CD4-positive, alpha-beta memory T cell (primary cell): ENCODE results near the gene EDEM1. TPM values are rescaled to one million over a fixed set of nuclear protein-coding genes. Genes with fewer than 3 reads are reported as not detected.
"Not testable (repeated sequence)": the region's sequence is repeated elsewhere in the genome, so short reads cannot be mapped to it uniquely, and the experiment has no call there.

Experiments used
- CTCF ChIA-PET: fragments of 350-600 bp; sonication (Branson Sonifier 250); formaldehyde crosslinking; loops from one replicate; lab custom pipeline; 2021; ENCODE audit warnings: inconsistent platforms; ENCODE audit not compliant: partially characterized antibody; lab: Charles Lee
- POLR2A ChIA-PET: fragments of 350-600 bp; sonication (Branson Sonifier 250); formaldehyde crosslinking; loops from one replicate; lab custom pipeline; 2021; ENCODE audit not compliant: partially characterized antibody; lab: Charles Lee
- DNase-seq, 5 donors: peaks; one replicate each; pipeline versions ENCODE4 v3.0.0 to v3.0.0-alpha.2; 2020 to 2022; ENCODE audit warnings: mixed read lengths in 1 of 5
- H3K27ac ChIP-seq: one replicate; pipeline ENCODE4 v1.7.0; 2013; ENCODE audit warnings: low read depth, low read length
- H3K27me3 ChIP-seq: 2 replicates; pipeline ENCODE4 v1.7.0; 2013; ENCODE audit warnings: mild to moderate bottlenecking, low read length, moderate library complexity; ENCODE audit not compliant: insufficient read depth
- H3K36me3 ChIP-seq: 2 replicates; pipeline ENCODE4 v1.7.0; 2013; ENCODE audit warnings: mild to moderate bottlenecking, low read length, moderate library complexity; ENCODE audit not compliant: insufficient read depth
- H3K4me1 ChIP-seq: 2 replicates; pipeline ENCODE4 v1.7.0; 2013; ENCODE audit warnings: mild to moderate bottlenecking, low read length, moderate library complexity; ENCODE audit not compliant: insufficient read depth
- H3K4me3 ChIP-seq, 2 donors: one replicate each; pipeline ENCODE4 v1.7.0; 2013; ENCODE audit warnings: low read length in 2 of 2, mild to moderate bottlenecking in 1 of 2
- H3K9me3 ChIP-seq, 2 donors: one replicate each; pipeline ENCODE4 v1.7.0; 2013; ENCODE audit warnings: low read length in 2 of 2, control low read depth in 1 of 2; ENCODE audit not compliant: control insufficient read depth in 1 of 2
- H3K27ac Mint-ChIP-seq, 7 donors: one replicate each; pipeline ENCODE4 v1.8.0; 2020 to 2021; ENCODE audit warnings: mixed read lengths in 7 of 7, mild to moderate bottlenecking in 6 of 7, inconsistent platforms in 3 of 7, moderate library complexity in 3 of 7
- H3K27me3 Mint-ChIP-seq, 2 donors: one replicate each; pipeline ENCODE4 v1.8.0; 2020 to 2021; ENCODE audit warnings: mixed read lengths in 2 of 2
- H3K36me3 Mint-ChIP-seq, 2 donors: one replicate each; pipeline ENCODE4 v1.8.0; 2020 to 2021; ENCODE audit warnings: mixed read lengths in 2 of 2, inconsistent platforms in 1 of 2, mild to moderate bottlenecking in 1 of 2
- H3K4me1 Mint-ChIP-seq, 4 donors: one replicate each; pipeline ENCODE4 v1.8.0; 2020 to 2021; ENCODE audit warnings: mixed read lengths in 4 of 4, mild to moderate bottlenecking in 1 of 4
- H3K4me3 Mint-ChIP-seq, 8 donors: one replicate each; pipeline ENCODE4 v1.8.0; 2020 to 2021; ENCODE audit warnings: mixed read lengths in 8 of 8, mild to moderate bottlenecking in 7 of 8, moderate library complexity in 6 of 8, inconsistent platforms in 3 of 8
- H3K9me3 Mint-ChIP-seq, 8 donors: one replicate each; pipeline ENCODE4 v1.8.0; 2020 to 2021; ENCODE audit warnings: mixed read lengths in 8 of 8, mild to moderate bottlenecking in 5 of 8, inconsistent platforms in 3 of 8, moderate library complexity in 1 of 8
- intact Hi-C: fragments of 100-400 bp; cut with micrococcal nuclease; formaldehyde crosslinking; loops from one replicate; pipeline ENCODE4 v1.15.1; 2023
- polyA plus RNA-seq, 2 donors: library from polyadenylated mRNA; unstranded; fragments of 300-500 nt; fragmentation: Illumina TruSeq; gene quantifications; one replicate each; pipeline ENCODE4 v1.2.3, GENCODE V29; 2021
- total RNA-seq, 2 experiments: library from RNA; stranded (reverse); gene quantifications; one replicate each; pipeline ENCODE4 v1.2.3, GENCODE V29; 2021

The EDEM1 gene
- total and polyA plus RNA-seq, 4 experiments from 2014 or later, result 42.4 to 153 (median 99.4) TPM

GRCh38 chr3:5144316-5144994 is 43.1 kb upstream of the EDEM1 start:
- no peaks in the 10 kb centered on the region for H3K36me3 ChIP-seq
- no peak overlapping the region for H3K27ac ChIP-seq
- Mint-ChIP-seq H3K4me3 (no peak overlapping the region), H3K9me3 (peaks cover 0 to 31% (median 17%) of the 10 kb centered on the region in 8 donors), H3K4me1 (peaks cover 40 to 88% (median 69%) of the 10 kb centered on the region in 4 donors), H3K27me3 (no peaks in the 10 kb centered on the region), H3K36me3 (peaks cover 69 to 71% of the 10 kb centered on the region in 2 donors), H3K27ac (peak overlapping the region in 1 of 7 donors; percentile 28)
- CTCF ChIA-PET, result interaction anchor here (1.1 to 1.2 kb wide), 2 partner anchors 10 to 88 kb away, joined by 3 read pairs; no protein-coding TSS in a partner anchor
- POLR2A ChIA-PET, result no interaction called here
- intact Hi-C loops, result no loop called here
- peaks cover 31% of the 10 kb centered on the region for H3K4me1 ChIP-seq
- H3K4me3 ChIP-seq, result no peak overlapping the region
- no peaks in the 10 kb centered on the region for H3K27me3 ChIP-seq
- DNase-seq, result no peak
- no peaks in the 10 kb centered on the region for H3K9me3 ChIP-seq

- POLR2A ChIA-PET, result no interaction called here
- no peak overlapping the region for H3K4me3 ChIP-seq
- peaks cover 40 to 88% (median 69%) of the 10 kb centered on the region in 4 donors for H3K4me1 Mint-ChIP-seq
- H3K9me3 Mint-ChIP-seq, result peaks cover 0 to 31% (median 17%) of the 10 kb centered on the region in 8 donors
- peaks cover 70 to 74% of the 10 kb centered on the region in 2 donors for H3K36me3 Mint-ChIP-seq
- no peaks in the 10 kb centered on the region for H3K27me3 Mint-ChIP-seq
- DNase-seq, result no peak
- H3K9me3 ChIP-seq, result no peaks in the 10 kb centered on the region
- intact Hi-C loops, result no loop called here
- H3K27ac ChIP-seq, result no peak overlapping the region
- CTCF ChIA-PET, result interaction anchor here (1.1 to 1.2 kb wide), 2 partner anchors 10 to 88 kb away, joined by 3 read pairs; no protein-coding TSS in a partner anchor
- no peaks in the 10 kb centered on the region for H3K36me3 ChIP-seq
- H3K4me3 Mint-ChIP-seq, result no peak overlapping the region
- H3K27ac Mint-ChIP-seq, result peak overlapping the region in 1 of 7 donors; percentile 28
- peaks cover 24% of the 10 kb centered on the region for H3K4me1 ChIP-seq
- H3K27me3 ChIP-seq, result no peaks in the 10 kb centered on the region
Observed at GRCh38 chr3:5145120-5145519, 42.4 kb upstream of the EDEM1 start.

- H3K27ac ChIP-seq, H3K4me3 ChIP-seq, CTCF ChIA-PET, H3K27ac Mint-ChIP-seq, H3K27me3 Mint-ChIP-seq, intact Hi-C loops, H3K4me3 Mint-ChIP-seq, DNase-seq, H3K27me3 ChIP-seq, H3K36me3 ChIP-seq, H3K9me3 ChIP-seq, POLR2A ChIA-PET: not testable (repeated sequence)
- Mint-ChIP-seq H3K9me3 (peaks cover 0 to 31% (median 17%) of the 10 kb centered on the region in 8 donors), H3K4me1 (peaks cover 33 to 82% (median 63%) of the 10 kb centered on the region in 4 donors), H3K36me3 (peaks cover 64 to 75% of the 10 kb centered on the region in 2 donors)
- H3K4me1 ChIP-seq, result peaks cover 23% of the 10 kb centered on the region
Observed at GRCh38 chr3:5147152-5147551, 40.4 kb upstream of the EDEM1 start.

- peaks cover 39 to 81% (median 66%) of the 10 kb centered on the region in 4 donors for H3K4me1 Mint-ChIP-seq
- Histone ChIP-seq H3K27me3 (no peaks in the 10 kb centered on the region), H3K4me3 (no peak overlapping the region), H3K9me3 (no peaks in the 10 kb centered on the region), H3K27ac (no peak overlapping the region), H3K36me3 (no peaks in the 10 kb centered on the region), H3K4me1 (peaks cover 18% of the 10 kb centered on the region)
- CTCF ChIA-PET, result interaction anchor here (1.2 kb wide), 1 partner anchor 12 kb away, joined by 5 read pairs; no protein-coding TSS in a partner anchor
- POLR2A ChIA-PET, result no interaction called here
- peak overlapping the region in 3 of 7 donors; percentile 4 to 71 (median 66) for H3K27ac Mint-ChIP-seq
- intact Hi-C loops, result no loop called here
- no peak for DNase-seq
- no peaks in the 10 kb centered on the region for H3K27me3 Mint-ChIP-seq
- peaks cover 49 to 70% of the 10 kb centered on the region in 2 donors for H3K36me3 Mint-ChIP-seq
- H3K9me3 Mint-ChIP-seq, result peaks cover 0 to 28% (median 17%) of the 10 kb centered on the region in 8 donors
- peak overlapping the region in 1 of 8 donors; percentile 37 for H3K4me3 Mint-ChIP-seq
Observed at GRCh38 chr3:5149306-5149880, 38.1 kb upstream of the EDEM1 start.

- H3K36me3 ChIP-seq, result no peaks in the 10 kb centered on the region
- no peaks in the 10 kb centered on the region for H3K27me3 ChIP-seq
- DNase-seq, result no peak
- ChIA-PET CTCF (interaction anchor here (1.0 kb wide), 2 partner anchors 15 to 82 kb away, joined by 3 to 4 read pairs; no protein-coding TSS in a partner anchor), POLR2A (no interaction called here)
- no peak overlapping the region for H3K27ac ChIP-seq
- no peaks in the 10 kb centered on the region for H3K27me3 Mint-ChIP-seq
- no peaks in the 10 kb centered on the region for H3K9me3 ChIP-seq
- no peak overlapping the region for H3K4me3 Mint-ChIP-seq
- H3K27ac Mint-ChIP-seq, result peak overlapping the region in 2 of 7 donors; percentile 3 to 68
- H3K9me3 Mint-ChIP-seq, result peaks cover 0 to 14% (median 8%) of the 10 kb centered on the region in 8 donors
- peaks cover 29 to 51% of the 10 kb centered on the region in 2 donors for H3K36me3 Mint-ChIP-seq
- H3K4me3 ChIP-seq, result no peak overlapping the region
- H3K4me1 Mint-ChIP-seq, result peaks cover 48 to 84% (median 69%) of the 10 kb centered on the region in 4 donors
- intact Hi-C loops, result no loop called here
- peaks cover 22% of the 10 kb centered on the region for H3K4me1 ChIP-seq
Observed at GRCh38 chr3:5151586-5151985, 35.9 kb upstream of the EDEM1 start.

GRCh38 chr3:5153074-5153473 is 34.4 kb upstream of the EDEM1 start:
- no peaks in the 10 kb centered on the region for H3K27me3 Mint-ChIP-seq
- intact Hi-C loops, result no loop called here
- Histone ChIP-seq H3K36me3 (no peaks in the 10 kb centered on the region), H3K27me3 (no peaks in the 10 kb centered on the region), H3K4me1 (peaks cover 22% of the 10 kb centered on the region), H3K9me3 (no peaks in the 10 kb centered on the region), H3K4me3 (no peak overlapping the region), H3K27ac (no peak overlapping the region)
- no peaks in the 10 kb centered on the region for H3K9me3 Mint-ChIP-seq
- CTCF ChIA-PET, result interaction anchor here (1.5 kb wide), 1 partner anchor 8 kb away, joined by 3 read pairs; no protein-coding TSS in a partner anchor
- H3K4me3 Mint-ChIP-seq, result peak overlapping the region in 1 of 8 donors; percentile 19
- peaks cover 18 to 36% of the 10 kb centered on the region in 2 donors for H3K36me3 Mint-ChIP-seq
- H3K4me1 Mint-ChIP-seq, result peaks cover 47 to 90% (median 73%) of the 10 kb centered on the region in 4 donors
- DNase-seq, result no peak
- peak overlapping the region in 2 of 7 donors; percentile 18 to 26 for H3K27ac Mint-ChIP-seq
- POLR2A ChIA-PET, result no interaction called here

GRCh38 chr3:5155241-5155640 is 32.3 kb upstream of the EDEM1 start:
- peaks cover 17% of the 10 kb centered on the region for H3K4me1 ChIP-seq
- no peaks in the 10 kb centered on the region for H3K27me3 Mint-ChIP-seq
- no peaks in the 10 kb centered on the region for H3K9me3 Mint-ChIP-seq
- peak overlapping the region in 1 of 8 donors; percentile 27 for H3K4me3 Mint-ChIP-seq
- H3K4me1 Mint-ChIP-seq, result peaks cover 41 to 81% (median 62%) of the 10 kb centered on the region in 4 donors
- no peaks in the 10 kb centered on the region for H3K9me3 ChIP-seq
- peaks cover 5 to 25% of the 10 kb centered on the region in 2 donors for H3K36me3 Mint-ChIP-seq
- H3K36me3 ChIP-seq, result no peaks in the 10 kb centered on the region
- POLR2A ChIA-PET, result no interaction called here
- CTCF ChIA-PET, result interaction anchor here (1.3 kb wide), 1 partner anchor 10 kb away, joined by 3 read pairs; no protein-coding TSS in a partner anchor
- H3K4me3 ChIP-seq, result no peak overlapping the region
- no peak overlapping the region for H3K27ac ChIP-seq
- H3K27ac Mint-ChIP-seq, result peak overlapping the region in 2 of 7 donors; percentile 18 to 86
- DNase-seq, result no peak
- intact Hi-C loops, result no loop called here
- H3K27me3 ChIP-seq, result no peaks in the 10 kb centered on the region
